ENCODE results near the gene GABARAP. TPM values are rescaled to one million over a fixed set of nuclear protein-coding genes. Genes with fewer than 3 reads are reported as not detected.
A peak's percentile ranks its signal among the peaks of the same experiment; 100 is the strongest.

Gene GABARAP
- polyA plus RNA-seq, 1 donor from 2014 or later, result 384 TPM

DNA sequence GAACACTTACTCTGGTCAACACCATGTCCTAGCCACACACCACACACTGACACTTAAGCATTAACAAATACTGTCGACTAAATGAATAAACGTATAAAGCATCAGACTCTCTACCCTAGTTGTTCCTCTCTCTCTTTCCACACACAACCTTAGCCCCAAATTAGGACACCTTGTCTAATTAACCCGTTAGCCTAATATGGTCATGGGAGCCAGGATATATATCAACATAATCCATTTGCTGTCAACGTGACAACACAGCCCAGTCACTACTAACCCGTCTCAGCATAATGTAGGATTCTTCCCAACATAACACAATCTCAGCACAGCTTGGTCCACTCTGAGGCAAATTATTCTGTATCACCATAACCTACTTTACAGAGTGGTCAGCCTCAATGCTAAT lies 10.1 kb downstream of the GABARAP start:
- H3K9me3 ChIP-seq (ENCODE audit: low read length), result no peaks in the 10 kb centered on the region
- no peaks in the 10 kb centered on the region for H3K36me3 ChIP-seq (ENCODE audit: insufficient read depth, low read length)
- H3K9ac ChIP-seq (ENCODE audit: low read length), result no peak overlapping the region
- peaks cover 5% of the 10 kb centered on the region for H4K20me1 ChIP-seq (ENCODE audit: insufficient read depth)
- H3K27ac ChIP-seq (ENCODE audit: low read length), result no peak overlapping the region
- H3K9me2 ChIP-seq (ENCODE audit: insufficient read depth, low read length), result no peaks in the 10 kb centered on the region
- H3K4me3 ChIP-seq (ENCODE audit: low read length), result peak overlapping the region; percentile 81
- H2AFZ ChIP-seq (ENCODE audit: low read depth, low read length), result no peak overlapping the region
- peaks cover under 1% of the 10 kb centered on the region for H3F3A ChIP-seq (ENCODE audit: insufficient read depth, low read length, poor library complexity, severe bottlenecking)
- no peaks in the 10 kb centered on the region for H3K27me3 ChIP-seq (ENCODE audit: insufficient read depth, low read depth, low read length)
- peak overlapping the region; percentile 70 for H3K4me2 ChIP-seq (ENCODE audit: low read length)
- H3K79me2 ChIP-seq (replicated peaks; ENCODE audit: insufficient read depth, low read length), result peaks cover 67% of the 10 kb centered on the region
- TF ChIP-seq EP300 (conservative IDR thresholded peaks at IDR 0.05; ENCODE audit: poor library complexity, severe bottlenecking) (no peak), EZH2 (IDR thresholded peaks at IDR 0.05; ENCODE audit: borderline replicate concordance, insufficient read depth, low read length, poor library complexity, severe bottlenecking) (no peak), POLR2AphosphoS5 (IDR thresholded peaks at IDR 0.05) (no peak), TAF1 (IDR thresholded peaks at IDR 0.05; ENCODE audit: low read depth) (no peak), SMC3 (conservative IDR thresholded peaks at IDR 0.05; ENCODE audit: poor library complexity) (no peak), MXI1 (conservative IDR thresholded peaks at IDR 0.05; ENCODE audit: poor library complexity, severe bottlenecking) (no peak), RAD21 (conservative IDR thresholded peaks at IDR 0.05) (no peak)
- TF ChIP-seq, protein P1, sequence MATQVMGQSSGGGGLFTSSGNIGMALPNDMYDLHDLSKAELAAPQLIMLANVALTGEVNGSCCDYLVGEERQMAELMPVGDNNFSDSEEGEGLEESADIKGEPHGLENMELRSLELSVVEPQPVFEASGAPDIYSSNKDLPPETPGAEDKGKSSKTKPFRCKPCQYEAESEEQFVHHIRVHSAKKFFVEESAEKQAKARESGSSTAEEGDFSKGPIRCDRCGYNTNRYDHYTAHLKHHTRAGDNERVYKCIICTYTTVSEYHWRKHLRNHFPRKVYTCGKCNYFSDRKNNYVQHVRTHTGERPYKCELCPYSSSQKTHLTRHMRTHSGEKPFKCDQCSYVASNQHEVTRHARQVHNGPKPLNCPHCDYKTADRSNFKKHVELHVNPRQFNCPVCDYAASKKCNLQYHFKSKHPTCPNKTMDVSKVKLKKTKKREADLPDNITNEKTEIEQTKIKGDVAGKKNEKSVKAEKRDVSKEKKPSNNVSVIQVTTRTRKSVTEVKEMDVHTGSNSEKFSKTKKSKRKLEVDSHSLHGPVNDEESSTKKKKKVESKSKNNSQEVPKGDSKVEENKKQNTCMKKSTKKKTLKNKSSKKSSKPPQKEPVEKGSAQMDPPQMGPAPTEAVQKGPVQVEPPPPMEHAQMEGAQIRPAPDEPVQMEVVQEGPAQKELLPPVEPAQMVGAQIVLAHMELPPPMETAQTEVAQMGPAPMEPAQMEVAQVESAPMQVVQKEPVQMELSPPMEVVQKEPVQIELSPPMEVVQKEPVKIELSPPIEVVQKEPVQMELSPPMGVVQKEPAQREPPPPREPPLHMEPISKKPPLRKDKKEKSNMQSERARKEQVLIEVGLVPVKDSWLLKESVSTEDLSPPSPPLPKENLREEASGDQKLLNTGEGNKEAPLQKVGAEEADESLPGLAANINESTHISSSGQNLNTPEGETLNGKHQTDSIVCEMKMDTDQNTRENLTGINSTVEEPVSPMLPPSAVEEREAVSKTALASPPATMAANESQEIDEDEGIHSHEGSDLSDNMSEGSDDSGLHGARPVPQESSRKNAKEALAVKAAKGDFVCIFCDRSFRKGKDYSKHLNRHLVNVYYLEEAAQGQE (IDR thresholded peaks at IDR 0.05; ENCODE audit: borderline replicate concordance), result no peak
- TF ChIP-seq, protein P2, sequence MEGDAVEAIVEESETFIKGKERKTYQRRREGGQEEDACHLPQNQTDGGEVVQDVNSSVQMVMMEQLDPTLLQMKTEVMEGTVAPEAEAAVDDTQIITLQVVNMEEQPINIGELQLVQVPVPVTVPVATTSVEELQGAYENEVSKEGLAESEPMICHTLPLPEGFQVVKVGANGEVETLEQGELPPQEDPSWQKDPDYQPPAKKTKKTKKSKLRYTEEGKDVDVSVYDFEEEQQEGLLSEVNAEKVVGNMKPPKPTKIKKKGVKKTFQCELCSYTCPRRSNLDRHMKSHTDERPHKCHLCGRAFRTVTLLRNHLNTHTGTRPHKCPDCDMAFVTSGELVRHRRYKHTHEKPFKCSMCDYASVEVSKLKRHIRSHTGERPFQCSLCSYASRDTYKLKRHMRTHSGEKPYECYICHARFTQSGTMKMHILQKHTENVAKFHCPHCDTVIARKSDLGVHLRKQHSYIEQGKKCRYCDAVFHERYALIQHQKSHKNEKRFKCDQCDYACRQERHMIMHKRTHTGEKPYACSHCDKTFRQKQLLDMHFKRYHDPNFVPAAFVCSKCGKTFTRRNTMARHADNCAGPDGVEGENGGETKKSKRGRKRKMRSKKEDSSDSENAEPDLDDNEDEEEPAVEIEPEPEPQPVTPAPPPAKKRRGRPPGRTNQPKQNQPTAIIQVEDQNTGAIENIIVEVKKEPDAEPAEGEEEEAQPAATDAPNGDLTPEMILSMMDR (IDR thresholded peaks at IDR 0.05; ENCODE audit: poor library complexity, severe bottlenecking), result no peak

DNA sequence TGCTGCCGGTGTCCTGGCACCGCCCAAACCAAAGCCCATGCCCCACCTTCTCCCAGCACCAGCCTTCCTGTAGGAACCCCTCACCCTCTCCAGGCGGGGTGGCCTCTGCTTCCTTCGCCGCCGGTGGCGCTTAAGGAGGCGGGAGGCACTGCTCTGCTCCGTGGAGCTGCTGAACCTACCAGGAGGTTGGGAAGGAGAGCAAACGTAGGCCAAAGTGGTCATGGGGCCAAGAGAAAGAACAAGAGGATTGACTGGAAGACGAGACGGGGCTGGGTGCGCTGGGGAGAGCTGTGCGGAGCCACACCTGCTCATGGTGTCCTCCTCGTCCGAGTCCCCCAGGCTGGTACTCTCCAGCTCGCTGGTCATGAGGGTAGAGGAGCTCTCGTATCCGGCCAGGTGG lies 12.7 kb downstream of the GABARAP start:
- H3K36me3 ChIP-seq (ENCODE audit: insufficient read depth, low read length), result no peaks in the 10 kb centered on the region
- TF ChIP-seq RAD21 (conservative IDR thresholded peaks at IDR 0.05), result no peak
- TF ChIP-seq MXI1 (conservative IDR thresholded peaks at IDR 0.05; ENCODE audit: poor library complexity, severe bottlenecking), result no peak
- no peak for TF ChIP-seq EZH2 (IDR thresholded peaks at IDR 0.05; ENCODE audit: borderline replicate concordance, insufficient read depth, low read length, poor library complexity, severe bottlenecking)
- TF ChIP-seq POLR2AphosphoS5 (IDR thresholded peaks at IDR 0.05), result no peak
- TF ChIP-seq EP300 (conservative IDR thresholded peaks at IDR 0.05; ENCODE audit: poor library complexity, severe bottlenecking), result no peak
- no peak for TF ChIP-seq TAF1 (IDR thresholded peaks at IDR 0.05; ENCODE audit: low read depth)
- TF ChIP-seq, protein P1 (IDR thresholded peaks at IDR 0.05; ENCODE audit: borderline replicate concordance), result no peak
- TF ChIP-seq, protein P2 (IDR thresholded peaks at IDR 0.05; ENCODE audit: poor library complexity, severe bottlenecking), result no peak
- TF ChIP-seq SMC3 (conservative IDR thresholded peaks at IDR 0.05; ENCODE audit: poor library complexity), result no peak
- no peaks in the 10 kb centered on the region for H3F3A ChIP-seq (ENCODE audit: insufficient read depth, low read length, poor library complexity, severe bottlenecking)
- H3K4me2 ChIP-seq (ENCODE audit: low read length), result no peak overlapping the region
- H3K9me3 ChIP-seq (ENCODE audit: low read length), result no peaks in the 10 kb centered on the region
- H2AFZ ChIP-seq (ENCODE audit: low read depth, low read length), result no peak overlapping the region
- H3K79me2 ChIP-seq (replicated peaks; ENCODE audit: insufficient read depth, low read length), result peaks cover 42% of the 10 kb centered on the region
- H4K20me1 ChIP-seq (ENCODE audit: insufficient read depth), result peaks cover 5% of the 10 kb centered on the region
- no peaks in the 10 kb centered on the region for H3K9me2 ChIP-seq (ENCODE audit: insufficient read depth, low read length)
- H3K27ac ChIP-seq (ENCODE audit: low read length), result no peak overlapping the region
- H3K9ac ChIP-seq (ENCODE audit: low read length), result no peak overlapping the region
- H3K27me3 ChIP-seq (ENCODE audit: insufficient read depth, low read depth, low read length), result no peaks in the 10 kb centered on the region
- H3K4me3 ChIP-seq (ENCODE audit: low read length), result no peak overlapping the region
